GM12891 (cell line): ENCODE measurements around the gene PCBD2.

Experiments
- DNase-seq: peaks from one replicate; pipeline ENCODE4 v3.0.0; 2011; ENCODE audit warnings: low spot score; ENCODE audit not compliant: insufficient read length
- FAIRE-seq: peaks from 2 replicates; lab custom pipeline; 2011; peaks lifted over from hg19 to GRCh38; lab: Jason Lieb, UNC
- PAX5 ChIP-seq: IDR thresholded peaks from 2 replicates; pipeline ENCODE4 v1.6.1; 2011; ENCODE audit warnings: low read length, moderate library complexity, mild to moderate bottlenecking; ENCODE audit not compliant: insufficient read depth, severe bottlenecking
- POLR2A ChIP-seq: IDR thresholded peaks from 2 replicates; pipeline ENCODE4 v1.6.1; 2011; ENCODE audit warnings: low read depth, low read length, control low read depth
- POLR2AphosphoS5 ChIP-seq: IDR thresholded peaks from 2 replicates; pipeline ENCODE4 v1.6.1; 2011; ENCODE audit warnings: low read depth, low read length, control low read depth
- POU2F2 ChIP-seq: IDR thresholded peaks from 2 replicates; pipeline ENCODE4 v1.6.1; 2011; ENCODE audit warnings: low read depth, mild to moderate bottlenecking, control low read depth, low read length, moderate library complexity
- SPI1 ChIP-seq: IDR thresholded peaks from 2 replicates; pipeline ENCODE4 v1.6.1; 2011; ENCODE audit warnings: low read depth, low read length, control low read depth
- TAF1 ChIP-seq: IDR thresholded peaks from 2 replicates; pipeline ENCODE4 v1.6.1; 2011; ENCODE audit warnings: low read depth, low read length, control low read depth

PCBD2 gene

GRCh38 chr5:134957920-134958608 is 53.1 kb downstream of the PCBD2 start:
- FAIRE-seq: no peak
- DNase-seq: no peak
- no peak for TF ChIP-seq PAX5
- no peak for TF ChIP-seq POLR2A
- TF ChIP-seq POU2F2: no peak
- TF ChIP-seq POLR2AphosphoS5: no peak
- TF ChIP-seq SPI1: no peak
- TF ChIP-seq TAF1: no peak

GRCh38 chr5:134958755-134959154 is 53.8 kb downstream of the PCBD2 start:
- DNase-seq (no peak), FAIRE-seq (peak; percentile 16)
- TF ChIP-seq SPI1 (no peak), POU2F2 (no peak)

- TF ChIP-seq SPI1: no peak
- no peak for TF ChIP-seq POLR2AphosphoS5
- TF ChIP-seq PAX5: no peak
- TF ChIP-seq POU2F2: no peak
- no peak for TF ChIP-seq TAF1
- TF ChIP-seq POLR2A: no peak
- no peak for FAIRE-seq
- no peak for DNase-seq
These were observed 58.2 kb downstream of the PCBD2 start for GRCh38 chr5:134963098-134963497.

GRCh38 chr5:134964359-134965270 is 59.7 kb downstream of the PCBD2 start:
- DNase-seq: no peak
- TF ChIP-seq TAF1 (no peak), POLR2A (no peak), SPI1 (no peak), POU2F2 (no peak), PAX5 (no peak), POLR2AphosphoS5 (no peak)
- FAIRE-seq: no peak

DNA sequence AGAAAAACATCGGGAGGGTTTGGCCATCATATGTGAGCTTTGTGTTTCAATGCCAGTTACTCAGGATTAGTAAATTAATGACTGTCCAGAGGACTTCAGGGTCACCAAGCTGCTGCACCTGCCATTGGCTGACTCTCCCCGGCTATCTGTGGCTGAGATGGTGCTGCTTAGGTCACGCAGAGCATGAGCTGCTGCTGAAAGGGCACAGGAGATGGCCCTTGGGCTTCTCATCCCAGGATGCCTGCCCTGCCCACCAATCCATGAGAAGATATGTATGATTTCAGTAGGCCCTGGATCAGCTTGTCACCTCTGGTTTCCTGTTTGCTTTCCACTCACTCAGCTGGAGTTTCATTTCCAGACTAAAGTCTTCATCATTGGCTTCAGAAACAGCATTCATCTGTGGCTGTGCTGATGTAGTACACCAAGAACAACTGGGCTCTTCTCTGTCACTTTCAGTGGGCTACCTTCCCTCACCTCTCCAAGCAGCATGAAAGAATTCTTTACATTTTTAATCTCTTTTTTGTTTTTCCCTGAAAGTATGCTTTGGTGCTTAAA is 60.4 kb downstream of the PCBD2 start:
- DNase-seq: no peak
- TF ChIP-seq POU2F2 (no peak), POLR2A (no peak), SPI1 (no peak), PAX5 (no peak), POLR2AphosphoS5 (no peak), TAF1 (no peak)
- FAIRE-seq: no peak

DNA sequence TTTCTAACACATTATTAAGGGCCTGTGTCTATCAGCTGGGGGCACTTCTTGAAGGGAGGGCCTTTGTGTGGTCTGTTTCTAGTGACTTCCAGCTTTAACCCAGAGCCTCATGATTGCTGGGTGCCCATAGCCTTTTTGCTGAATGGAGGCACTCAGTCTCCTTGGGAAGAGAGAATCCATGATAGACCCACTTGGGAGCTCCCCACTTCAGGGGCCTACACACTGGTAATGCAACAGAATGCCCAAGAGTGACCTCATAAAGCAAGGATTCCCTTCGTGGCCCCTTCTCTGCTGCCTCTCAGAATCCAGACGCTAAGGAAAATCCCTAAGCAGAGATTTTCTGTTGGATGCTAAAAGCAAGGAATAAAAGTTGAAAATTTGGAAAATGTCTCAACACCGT is 62.7 kb downstream of the PCBD2 start, which contains the start of gene CATSPER3:
Gene CATSPER3 (plus strand): TSS at position 301 of the 400 bp plus-strand sequence. CDS start 85 bp downstream, at position 386.
- DNase-seq (no peak), FAIRE-seq (no peak)
- no peak for TF ChIP-seq PAX5

- DNase-seq (no peak), FAIRE-seq (no peak)
- TF ChIP-seq SPI1 (no peak), POLR2A (no peak), TAF1 (no peak), PAX5 (no peak), POLR2AphosphoS5 (no peak), POU2F2 (no peak)
These were observed 63.1 kb downstream of the PCBD2 start for GRCh38 chr5:134968055-134968454.

DNA sequence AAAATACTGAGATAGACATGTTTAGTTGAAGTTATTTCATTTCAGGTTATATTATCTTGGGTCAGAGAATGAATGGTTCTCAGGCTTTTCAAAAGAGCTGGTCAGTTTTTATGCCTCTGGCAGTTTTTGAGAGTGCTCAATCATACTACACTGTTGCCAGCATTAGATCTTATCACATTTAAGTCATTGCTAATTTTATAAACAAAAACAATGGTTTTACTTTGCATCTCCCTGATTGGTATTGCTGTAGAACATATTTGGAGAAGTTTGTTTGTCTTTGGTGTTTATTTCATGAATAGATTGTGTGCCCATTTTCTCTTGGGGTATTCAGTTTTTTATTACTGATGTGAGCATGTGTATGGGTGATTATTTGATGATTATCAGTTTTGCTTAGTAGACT is 64.2 kb downstream of the PCBD2 start:
- FAIRE-seq: no peak
- no peak for TF ChIP-seq TAF1
- TF ChIP-seq PAX5: no peak
- no peak for TF ChIP-seq POLR2AphosphoS5
- TF ChIP-seq SPI1: no peak
- no peak for TF ChIP-seq POU2F2
- TF ChIP-seq POLR2A: no peak
- DNase-seq: no peak

DNA sequence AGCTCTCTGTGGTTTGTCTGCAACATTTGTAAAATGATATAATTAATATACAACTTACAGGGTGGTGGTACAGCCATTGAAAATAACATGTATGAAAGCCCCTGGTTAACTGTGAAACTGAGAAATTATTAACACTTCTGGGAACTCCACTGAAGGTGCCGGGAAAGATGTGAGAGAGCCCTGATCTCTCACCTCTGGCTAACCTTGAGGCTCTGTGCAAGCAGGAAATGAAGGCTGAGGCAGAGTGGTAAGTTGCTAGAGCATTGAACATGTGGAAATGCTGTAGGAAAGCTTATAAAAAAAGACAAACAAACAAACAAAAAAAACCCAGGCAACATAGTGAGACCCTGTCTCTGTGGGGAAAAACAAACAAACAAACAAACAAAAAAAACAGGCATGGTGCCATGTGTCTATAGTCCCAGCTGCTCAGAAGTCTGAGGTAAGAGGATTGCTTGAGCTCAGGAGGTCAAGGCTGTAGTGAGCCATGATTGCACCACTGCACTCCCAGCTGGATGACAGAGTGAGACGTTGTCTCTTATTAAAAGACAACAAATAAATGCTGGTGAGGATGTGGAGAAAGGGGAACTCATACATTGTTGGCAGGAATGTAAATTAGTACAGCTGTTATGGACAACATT is 70.3 kb downstream of the PCBD2 start:
- TF ChIP-seq POLR2AphosphoS5 (no peak), SPI1 (no peak), TAF1 (no peak), PAX5 (no peak), POLR2A (no peak), POU2F2 (no peak)
- FAIRE-seq (no peak), DNase-seq (no peak)
